Thyroid gland (tissue), 4 donors: ENCODE data around the gene CDCA4. TPM values are rescaled to one million over a fixed set of nuclear protein-coding genes. Genes with fewer than 3 reads are reported as not detected.
"Not testable (repeated sequence)": the region's sequence is repeated elsewhere in the genome, so short reads cannot be mapped to it uniquely, and the experiment has no call there.

ENCODE experiments used
- DNase-seq, 2 donors: peaks; one replicate each; pipeline ENCODE4 v3.0.0-alpha.2; 2019
- H3K27ac ChIP-seq, 3 donors: fragments of 200-600 bp; sonication (generic); 1 replicate in 2 of 3; 2 replicates in 1 of 3; pipeline ENCODE4 v1.5.1; 2016 to 2019; ENCODE audit warnings: mild to moderate bottlenecking in 1 of 3, moderate library complexity in 1 of 3
- H3K27me3 ChIP-seq: fragments of 200-600 bp; sonication (generic); one replicate; pipeline ENCODE4 v1.5.1; 2019
- H3K36me3 ChIP-seq, 2 donors: fragments of 200-600 bp; sonication (generic); one replicate each; pipeline ENCODE4 v1.5.1; 2016 to 2019
- H3K4me1 ChIP-seq, 2 donors: fragments of 200-600 bp; sonication (generic); one replicate each; pipeline ENCODE4 v1.5.1; 2017 to 2019
- H3K4me3 ChIP-seq, 3 donors: fragments of 200-600 bp; sonication (generic); replicated peaks in 1 of 3; 1 replicate in 2 of 3; 2 replicates in 1 of 3; pipeline ENCODE4 v1.5.1; 2016; ENCODE audit warnings: mild to moderate bottlenecking in 1 of 3
- H3K9me3 ChIP-seq: fragments of 200-600 bp; sonication (generic); one replicate; pipeline ENCODE4 v1.5.1; 2017
- POLR2A ChIP-seq, 2 donors: fragments of 450-650 bp; IDR thresholded peaks; one replicate each; pipeline ENCODE4 v1.6.1; 2017; ENCODE audit warnings: antibody characterized with exemption in 2 of 2, mild to moderate bottlenecking in 2 of 2, moderate library complexity in 1 of 2
- WGBS, 2 donors: methylation state at CpG; one replicate each; pipeline ENCODE4 v1.1.5; 2017; 5-methylcytosine and 5-hydroxymethylcytosine counted together
- intact Hi-C: fragments of 100-400 bp; cut with DNase I; formaldehyde crosslinking; loops from one replicate; pipeline ENCODE4 v1.15.1; 2023
- total RNA-seq, 4 donors: library from RNA; depleted of rRNA; stranded (reverse); fragments of >200 nt; gene quantifications; one replicate each; pipeline ENCODE4 v1.2.3, GENCODE V29; 2016
- TF ChIP-seq, protein P1 (sequence below), 6 experiments: fragments of 200-600 bp in 3 of 6; fragments of 450-650 bp in 3 of 6; sonication (generic) in 3 of 6; IDR thresholded peaks; one replicate each; pipeline ENCODE4 v1.5.1; 2016 to 2019; ENCODE audit warnings: antibody characterized with exemption in 6 of 6, mild to moderate bottlenecking in 2 of 6, inconsistent platforms in 1 of 6, moderate library complexity in 1 of 6

The CDCA4 gene
- total RNA-seq, 4 donors from 2014 or later = 5.8 to 8.1 (median 7.3) TPM

GRCh38 chr14:105028251-105028927, 7.5 kb upstream of the CDCA4 start:
- no peak for TF ChIP-seq POLR2A (IDR thresholded peaks at IDR 0.05)
- TF ChIP-seq, protein P1, sequence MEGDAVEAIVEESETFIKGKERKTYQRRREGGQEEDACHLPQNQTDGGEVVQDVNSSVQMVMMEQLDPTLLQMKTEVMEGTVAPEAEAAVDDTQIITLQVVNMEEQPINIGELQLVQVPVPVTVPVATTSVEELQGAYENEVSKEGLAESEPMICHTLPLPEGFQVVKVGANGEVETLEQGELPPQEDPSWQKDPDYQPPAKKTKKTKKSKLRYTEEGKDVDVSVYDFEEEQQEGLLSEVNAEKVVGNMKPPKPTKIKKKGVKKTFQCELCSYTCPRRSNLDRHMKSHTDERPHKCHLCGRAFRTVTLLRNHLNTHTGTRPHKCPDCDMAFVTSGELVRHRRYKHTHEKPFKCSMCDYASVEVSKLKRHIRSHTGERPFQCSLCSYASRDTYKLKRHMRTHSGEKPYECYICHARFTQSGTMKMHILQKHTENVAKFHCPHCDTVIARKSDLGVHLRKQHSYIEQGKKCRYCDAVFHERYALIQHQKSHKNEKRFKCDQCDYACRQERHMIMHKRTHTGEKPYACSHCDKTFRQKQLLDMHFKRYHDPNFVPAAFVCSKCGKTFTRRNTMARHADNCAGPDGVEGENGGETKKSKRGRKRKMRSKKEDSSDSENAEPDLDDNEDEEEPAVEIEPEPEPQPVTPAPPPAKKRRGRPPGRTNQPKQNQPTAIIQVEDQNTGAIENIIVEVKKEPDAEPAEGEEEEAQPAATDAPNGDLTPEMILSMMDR (IDR thresholded peaks at IDR 0.05) = no peak
- H3K27ac ChIP-seq = no peak overlapping the region
- peaks cover 3 to 5% of the 10 kb centered on the region in 2 donors for H3K4me1 ChIP-seq
- H3K36me3 ChIP-seq = no peaks in the 10 kb centered on the region
- H3K9me3 ChIP-seq = no peaks in the 10 kb centered on the region
- no peak overlapping the region for H3K4me3 ChIP-seq
- intact Hi-C loops = no loop called here
- H3K27me3 ChIP-seq = no peaks in the 10 kb centered on the region
- 64 to 66% methylated on average over 11 to 12 of the region's 12 CpGs for WGBS, 2 donors
- DNase-seq = peak; percentile 75 to 85

- whole genome bisulfite sequencing, 2 donors = 78 to 79% methylated on average over 4 of the region's 4 CpGs
- not testable (repeated sequence) for H3K36me3 ChIP-seq, H3K27ac ChIP-seq
Measured at GRCh38 chr14:105027718-105028117, 6.8 kb upstream of the CDCA4 start.

DNA sequence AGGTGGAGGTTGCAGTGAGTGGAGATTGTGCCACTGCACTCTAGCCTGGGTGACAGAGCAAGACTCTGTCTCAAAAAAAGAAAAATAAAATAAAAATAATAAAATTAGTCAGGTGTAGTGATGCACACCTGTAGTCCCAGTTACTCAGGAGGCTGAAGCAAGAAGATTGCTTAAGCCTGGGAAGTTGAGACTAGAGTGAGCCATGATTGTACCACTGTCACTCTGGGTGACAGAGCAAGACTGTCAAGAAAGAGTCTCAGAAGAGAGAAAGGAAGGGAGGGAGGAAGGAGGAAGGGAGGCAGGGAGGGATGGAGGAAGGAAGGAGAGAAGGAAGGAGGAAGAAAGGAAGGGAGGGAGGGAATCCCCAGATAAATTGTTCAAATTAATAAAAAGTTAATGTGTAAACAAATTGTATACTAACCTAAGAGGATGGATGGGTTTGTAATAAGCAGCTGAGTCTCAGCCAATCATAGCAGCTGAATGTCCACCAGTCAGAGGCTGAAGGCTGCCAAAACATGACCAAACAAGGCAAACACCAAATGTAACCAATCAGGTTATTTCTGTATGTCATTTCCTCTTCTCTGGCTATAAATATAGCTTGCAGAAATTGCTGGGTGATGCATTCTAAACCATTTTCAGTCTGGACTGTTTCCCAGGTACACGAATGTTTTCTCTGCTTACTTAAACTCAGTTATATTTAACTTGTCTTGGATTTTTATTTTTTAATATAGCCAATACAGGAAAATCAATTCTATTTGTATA, 6.1 kb upstream of the CDCA4 start:
- WGBS, 2 donors = 57 to 70% methylated on average over 1 of the region's 1 CpG
- H3K27ac ChIP-seq = no peak overlapping the region
- peaks cover 5 to 6% of the 10 kb centered on the region in 2 donors for H3K4me1 ChIP-seq
- H3K36me3 ChIP-seq = no peaks in the 10 kb centered on the region
- intact Hi-C loops = no loop called here
- no peaks in the 10 kb centered on the region for H3K9me3 ChIP-seq
- DNase-seq = no peak
- no peak overlapping the region for H3K4me3 ChIP-seq
- H3K27me3 ChIP-seq = no peaks in the 10 kb centered on the region
- TF ChIP-seq, protein P1 (IDR thresholded peaks at IDR 0.05) = no peak
- no peak for TF ChIP-seq POLR2A (IDR thresholded peaks at IDR 0.05)

More at GRCh38 chr14:105027718-105028117, 6.8 kb upstream of the CDCA4 start:
- H3K27me3 ChIP-seq, H3K9me3 ChIP-seq, intact Hi-C loops, H3K4me1 ChIP-seq, DNase-seq, H3K4me3 ChIP-seq: not testable (repeated sequence)

GRCh38 chr14:105026033-105026785, 5.3 kb upstream of the CDCA4 start:
- H3K4me3 ChIP-seq = no peak overlapping the region
- H3K4me1 ChIP-seq = peaks cover 9 to 11% of the 10 kb centered on the region in 2 donors
- no peak overlapping the region for H3K27ac ChIP-seq
- H3K9me3 ChIP-seq = no peaks in the 10 kb centered on the region
- no peaks in the 10 kb centered on the region for H3K27me3 ChIP-seq
- TF ChIP-seq POLR2A (IDR thresholded peaks at IDR 0.05) = no peak
- TF ChIP-seq, protein P1 (IDR thresholded peaks at IDR 0.05) = no peak
- no peaks in the 10 kb centered on the region for H3K36me3 ChIP-seq
- WGBS, 2 donors = 90 to 92% methylated on average over 16 of the region's 16 CpGs
- DNase-seq = no peak
- intact Hi-C loops = no loop called here

DNA sequence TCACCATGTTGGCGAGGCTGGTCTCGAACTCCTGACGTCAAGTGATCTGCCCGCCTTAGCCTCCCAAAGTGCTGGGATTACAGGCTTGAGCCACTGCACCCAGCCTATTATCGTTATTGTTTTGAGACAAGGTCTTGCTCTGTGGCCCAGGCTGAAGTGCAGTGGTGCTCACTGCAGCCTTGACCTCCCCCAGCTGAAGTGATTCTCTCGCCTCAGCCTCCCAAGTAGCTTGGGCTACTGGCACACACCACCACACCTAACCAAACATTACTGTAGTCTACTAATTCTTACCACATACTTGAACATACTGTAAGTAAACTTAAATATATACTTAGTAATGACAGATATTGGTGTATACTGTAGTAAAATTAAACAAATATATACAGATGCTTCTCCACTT, 4.5 kb upstream of the CDCA4 start:
- no peak for TF ChIP-seq POLR2A (IDR thresholded peaks at IDR 0.05)
- TF ChIP-seq, protein P1 (IDR thresholded peaks at IDR 0.05) = no peak
- 95 to 98% methylated on average over 6 of the region's 6 CpGs for WGBS, 2 donors
- Histone ChIP-seq H3K27ac (no peak overlapping the region), H3K4me3 (no peak overlapping the region), H3K4me1 (peaks cover 9 to 11% of the 10 kb centered on the region in 2 donors), H3K9me3 (no peaks in the 10 kb centered on the region), H3K36me3 (no peaks in the 10 kb centered on the region), H3K27me3 (no peaks in the 10 kb centered on the region)
- no peak for DNase-seq
- intact Hi-C loops = no loop called here
